ENCODE results near the gene IFT81.

- TF ChIP-seq POLR2AphosphoS5 (IDR thresholded peaks at IDR 0.05) (no peak), CTCF (IDR thresholded peaks at IDR 0.05) (no peak), POLR2A (IDR thresholded peaks at IDR 0.05) (no peak), EP300 (IDR thresholded peaks at IDR 0.05) (no peak)
Observed at GRCh38 chr12:110123919-110124268, 263 bp upstream of the IFT81 start.
